ACHN (cell line): Measurements from ENCODE around the gene ARRDC2.
"Not testable (repeated sequence)": the region's sequence is repeated elsewhere in the genome, so short reads cannot be mapped to it uniquely, and the experiment has no call there.

Experiments used
- DNase-seq: peaks from one replicate; pipeline ENCODE4 v3.0.0-alpha.2; 2015
- in situ Hi-C: cut with HindIII; loops from 2 replicates; pipeline ENCODE4 v1.10.0; 2017; ENCODE audit warnings: low sequenced_read_pairs, low pct_ligation_motif_present, low pct_unique_long_range_greater_than_20kb

Gene ARRDC2

DNA sequence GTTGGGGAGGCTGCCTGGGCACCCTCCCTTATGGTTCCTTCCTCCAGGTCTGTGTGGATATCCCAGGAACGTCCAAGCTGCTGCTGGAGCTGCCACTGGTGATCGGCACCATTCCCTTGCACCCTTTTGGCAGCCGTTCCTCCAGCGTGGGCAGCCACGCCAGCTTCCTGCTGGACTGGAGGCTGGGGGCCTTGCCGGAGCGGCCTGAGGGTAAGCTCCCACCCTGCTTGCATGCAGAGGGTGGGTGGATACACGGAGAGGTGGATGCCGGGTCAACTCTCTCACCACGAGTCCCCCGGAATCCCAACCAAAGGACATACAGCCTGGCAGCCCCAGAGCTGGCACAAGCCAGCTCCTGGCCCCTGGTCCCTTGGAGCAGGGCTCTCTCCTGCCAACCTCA lies 2.2 kb downstream of the ARRDC2 start:
- in situ Hi-C loops, result no loop called here
- no peak for DNase-seq

DNA sequence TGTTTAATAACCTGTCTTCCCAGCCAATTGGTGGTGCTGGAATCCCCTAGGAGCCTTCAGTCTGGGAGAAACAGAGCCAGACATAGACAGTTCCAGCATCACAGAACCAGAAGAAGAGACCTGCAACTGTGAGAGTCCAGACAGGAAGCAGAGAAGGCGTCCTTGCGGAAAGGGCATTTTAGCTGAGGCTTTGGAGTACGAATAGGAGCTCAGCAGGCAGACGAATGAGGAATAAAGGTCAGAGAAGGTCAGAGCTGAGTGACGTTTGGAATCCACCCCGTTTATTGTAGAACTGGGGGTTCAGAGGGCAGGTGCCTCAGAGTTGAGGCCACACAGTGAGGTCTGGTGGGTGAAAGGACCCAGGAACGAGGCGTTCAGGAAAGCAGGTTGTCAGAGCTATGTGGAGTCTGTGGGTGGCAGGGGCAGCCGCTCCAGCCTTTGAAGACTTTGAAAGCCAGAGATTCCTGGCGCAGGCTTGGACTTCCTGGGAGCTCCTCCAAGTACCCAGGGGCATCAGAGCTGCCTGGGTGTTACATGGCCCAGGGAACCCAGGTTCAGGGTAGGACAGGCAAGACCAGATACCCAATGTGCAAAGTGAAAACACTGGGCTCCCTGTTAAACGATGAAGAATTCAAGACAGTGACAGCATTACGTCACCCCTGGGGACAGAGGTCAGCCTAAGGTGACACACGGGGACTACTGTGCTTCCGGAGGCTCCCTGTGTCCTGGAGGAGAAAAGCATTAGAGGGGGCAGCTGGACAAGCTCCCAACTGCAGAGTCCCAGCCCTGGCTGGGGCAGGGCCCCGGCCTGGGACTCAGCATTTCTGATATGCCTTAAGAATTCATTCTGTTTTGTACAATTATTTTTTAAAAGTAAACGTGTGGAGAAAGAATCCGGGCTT lies 5.5 kb downstream of the ARRDC2 start:
- DNase-seq, result no peak

DNA sequence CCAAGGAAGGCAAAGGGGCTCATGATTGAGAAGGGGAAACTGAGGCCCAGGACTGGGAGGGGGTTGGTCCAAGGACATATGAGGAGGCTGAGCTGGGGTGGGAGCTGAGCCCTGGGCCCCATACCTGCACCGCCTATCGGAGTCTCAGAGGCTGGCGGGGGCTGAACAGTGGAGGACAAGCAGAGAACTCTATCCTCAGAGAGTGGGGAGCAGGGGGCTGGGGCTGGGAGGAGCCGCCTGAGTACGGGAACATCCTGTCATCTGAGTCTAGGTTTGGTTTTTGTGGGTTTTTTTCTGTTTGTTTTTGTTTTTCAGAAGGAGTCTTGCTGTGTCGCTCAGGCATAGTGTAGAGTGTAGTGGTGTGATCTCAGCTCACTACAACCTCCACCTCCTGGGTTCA lies 6.2 kb downstream of the ARRDC2 start:
- in situ Hi-C loops, result no loop called here
- no peak for DNase-seq

More for the DNA sequence above, 5.5 kb downstream of the ARRDC2 start:
- in situ Hi-C loops, result no loop called here

DNA sequence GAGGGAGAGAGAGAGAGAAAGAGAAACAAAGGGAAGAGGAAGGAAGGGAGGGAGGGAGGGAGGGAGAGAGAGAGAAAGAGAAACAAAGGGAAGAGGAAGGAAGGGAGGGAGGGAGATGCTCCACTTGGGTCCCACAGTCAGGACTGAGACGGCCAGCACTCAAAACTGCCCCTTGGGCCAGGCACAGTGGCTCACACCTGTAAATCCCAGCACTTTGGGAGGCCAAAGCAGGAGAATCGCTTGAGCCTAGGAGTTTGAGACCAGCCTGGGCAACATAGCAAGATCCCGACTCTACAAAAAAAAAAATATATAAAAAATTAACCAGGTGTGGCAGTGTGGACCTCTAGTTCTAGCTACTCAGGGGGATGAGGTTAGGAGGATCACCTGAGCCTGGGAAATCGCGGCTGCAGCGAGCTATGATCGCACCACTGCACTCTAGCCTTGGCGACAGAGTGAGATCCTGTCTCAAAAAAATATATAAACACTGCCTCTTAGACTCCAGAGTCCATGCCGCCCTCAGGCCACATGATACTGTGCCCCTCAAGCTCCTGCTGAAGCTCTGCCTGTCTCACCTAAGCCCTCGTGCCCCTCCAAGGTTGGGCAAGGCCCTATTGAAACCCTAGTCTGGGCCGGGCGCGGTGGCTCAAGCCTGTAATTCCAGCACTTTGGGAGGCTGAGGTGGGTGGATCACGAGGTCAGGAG lies 8.4 kb downstream of the ARRDC2 start:
- in situ Hi-C loops, result no loop called here
- no peak for DNase-seq

DNA sequence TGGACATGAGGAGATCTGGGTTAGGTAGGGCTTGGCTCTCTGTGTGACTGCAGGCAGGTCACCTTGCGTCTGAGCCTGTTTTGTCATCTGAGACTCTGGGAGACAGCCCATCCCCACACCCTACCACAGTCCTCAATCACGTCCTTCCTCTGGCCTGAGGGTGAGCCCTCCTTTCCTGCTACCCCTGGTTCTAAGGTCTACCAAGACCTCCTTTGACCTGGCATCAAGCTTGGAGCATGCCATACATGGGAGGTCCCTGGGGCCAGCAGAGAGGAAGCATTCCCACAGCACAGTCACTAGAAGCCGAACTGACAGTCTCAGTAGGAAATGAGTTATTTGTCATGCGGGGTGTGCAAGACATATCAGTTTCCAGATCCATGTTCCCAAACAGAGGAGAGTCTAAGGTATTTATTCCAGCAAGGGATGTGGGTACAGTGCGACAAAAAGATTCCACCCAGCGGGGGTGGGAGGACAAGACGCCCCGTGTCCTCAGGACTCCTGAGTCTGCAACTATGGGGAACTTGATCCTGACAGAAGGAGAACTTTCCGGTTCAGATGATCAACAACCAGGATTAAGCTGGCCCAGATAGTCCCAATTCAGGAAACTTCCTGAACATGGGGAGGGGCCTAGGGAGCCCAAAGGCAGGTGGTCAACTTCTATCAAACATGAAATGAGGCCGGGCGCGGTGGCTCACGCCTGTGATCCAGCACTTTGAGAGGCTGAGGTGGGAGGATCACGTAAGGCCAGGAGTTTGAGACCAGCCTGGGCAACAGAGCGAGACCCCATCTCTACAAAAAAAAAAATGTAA lies 9.5 kb downstream of the ARRDC2 start:
- in situ Hi-C loops, result no loop called here
- DNase-seq, result no peak

DNA sequence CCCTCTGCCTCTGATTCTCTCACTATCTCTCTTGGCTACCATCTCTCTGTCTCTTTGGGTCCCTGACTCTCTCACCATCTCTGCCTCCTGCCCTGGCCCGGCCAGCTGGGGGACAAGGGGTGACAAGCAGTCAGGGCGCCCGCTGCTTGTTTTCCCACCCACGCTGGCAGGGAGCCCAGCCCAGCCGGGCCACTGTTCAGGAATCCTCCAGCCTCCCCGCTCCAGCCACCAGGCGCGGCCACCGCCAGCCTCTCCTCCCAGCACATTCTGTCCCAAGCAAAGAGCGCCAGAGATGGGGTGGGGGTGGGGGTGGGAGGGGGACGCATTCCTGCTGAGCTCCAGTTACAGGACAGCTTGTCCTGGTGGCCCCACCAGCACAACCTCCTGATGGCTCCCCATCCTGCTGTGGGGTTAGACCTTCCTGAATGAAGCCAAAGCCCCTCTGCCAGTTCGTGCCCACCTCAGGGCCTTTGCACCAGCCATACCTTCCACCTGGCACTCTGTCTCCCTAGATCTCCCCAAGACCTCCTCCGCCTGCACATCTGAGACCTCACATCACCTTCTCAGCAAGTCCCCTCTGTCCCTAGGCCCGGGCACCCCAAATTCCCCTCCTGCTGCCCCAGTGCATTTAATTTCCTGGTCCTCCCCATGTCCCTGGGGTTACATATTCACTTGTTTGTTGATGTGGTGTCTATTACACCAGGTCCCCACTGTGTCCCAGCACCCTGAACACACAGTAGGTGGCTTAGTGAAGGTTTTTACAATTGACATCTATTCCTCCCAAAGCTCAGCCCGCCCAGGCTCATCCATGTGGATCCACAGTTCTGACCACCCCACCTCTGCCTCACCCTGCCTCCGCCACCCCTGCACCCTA lies 12.5 kb downstream of the ARRDC2 start:
- in situ Hi-C loops, result no loop called here

DNA sequence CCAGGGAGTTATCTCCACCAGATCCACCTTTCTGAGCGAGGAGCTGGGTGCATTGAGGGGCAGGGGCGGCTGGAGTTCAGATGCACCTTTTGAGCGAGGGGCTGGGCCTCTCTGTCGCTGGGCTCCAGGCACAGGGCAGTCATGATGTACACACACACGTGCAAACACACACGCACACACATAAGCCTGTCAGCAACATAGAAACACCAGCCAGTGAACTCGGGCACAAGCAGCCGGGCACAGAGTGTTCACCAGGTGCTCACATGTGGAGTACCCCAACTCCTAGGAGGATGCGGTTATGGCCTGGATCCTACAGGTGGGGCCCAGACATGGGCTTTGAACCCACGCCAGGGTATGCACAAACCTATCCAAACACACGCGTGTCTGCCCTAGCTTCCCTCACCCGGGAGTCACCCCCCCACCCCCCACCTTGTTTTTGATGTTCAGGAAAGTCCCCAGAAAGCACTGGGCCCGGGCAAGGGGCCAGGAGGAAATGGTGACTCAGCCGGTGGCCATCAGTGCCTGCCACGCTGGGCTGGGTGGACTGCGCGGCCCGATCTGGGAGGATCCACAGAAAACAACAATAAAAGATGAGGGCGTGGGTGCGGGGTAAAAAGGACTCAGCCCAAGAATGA lies 13.3 kb downstream of the ARRDC2 start:
- in situ Hi-C loops, result no loop called here
- peak; percentile 76 for DNase-seq

More for the DNA sequence above, 12.5 kb downstream of the ARRDC2 start:
- DNase-seq, result no peak

DNA sequence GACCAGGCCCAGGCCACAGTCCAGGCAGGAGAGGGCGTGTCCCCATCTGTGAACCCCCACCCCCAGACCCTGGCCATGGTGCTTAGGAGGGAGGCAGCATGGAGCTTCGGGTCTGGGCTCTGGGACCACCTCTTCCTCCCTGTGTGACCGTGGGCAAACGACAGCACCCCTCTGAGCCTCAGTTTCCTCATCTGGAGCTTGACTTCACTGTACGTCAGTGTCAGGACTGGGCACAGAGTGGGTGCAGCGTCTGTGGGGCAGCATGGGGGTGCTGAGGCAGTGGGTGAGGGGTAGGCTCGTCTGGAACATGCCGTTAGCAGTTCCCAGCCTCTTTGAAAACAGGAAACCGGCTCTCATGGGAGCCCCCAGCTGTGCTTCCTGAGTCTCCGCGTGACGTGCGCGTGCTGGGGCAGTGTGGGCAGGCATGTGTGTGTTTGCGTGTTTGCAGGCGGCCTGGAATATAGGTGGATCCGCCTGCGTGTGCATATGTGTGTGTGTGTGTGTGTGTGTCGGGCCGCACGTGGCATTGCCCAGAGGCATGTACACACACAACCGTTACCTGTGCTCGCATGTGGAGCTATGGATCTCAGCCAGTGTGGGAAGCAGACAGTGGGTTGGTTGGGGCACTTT lies 15.8 kb downstream of the ARRDC2 start:
- DNase-seq, result no peak
- in situ Hi-C loops, result no loop called here

DNA sequence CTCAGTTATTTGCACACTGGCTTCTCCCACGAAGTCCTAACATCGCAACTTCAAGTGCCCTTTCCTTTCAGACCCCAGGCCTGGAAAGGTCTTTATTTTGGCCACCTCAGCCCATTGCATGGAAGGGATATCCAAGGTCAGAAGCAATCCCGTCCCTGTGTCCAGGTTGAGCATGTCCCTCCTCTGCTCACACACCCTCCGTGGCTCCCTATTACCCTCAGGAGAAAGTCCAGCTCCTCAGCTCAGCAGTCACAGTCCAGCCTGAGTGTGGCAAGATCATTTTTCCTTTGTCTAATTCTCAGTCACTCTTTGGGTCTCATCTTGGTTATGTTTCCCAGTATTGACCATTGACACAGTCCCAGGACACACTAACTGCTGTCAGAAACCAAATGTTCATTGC lies 19.2 kb downstream of the ARRDC2 start:
- no peak for DNase-seq
- in situ Hi-C loops, result no loop called here

DNA sequence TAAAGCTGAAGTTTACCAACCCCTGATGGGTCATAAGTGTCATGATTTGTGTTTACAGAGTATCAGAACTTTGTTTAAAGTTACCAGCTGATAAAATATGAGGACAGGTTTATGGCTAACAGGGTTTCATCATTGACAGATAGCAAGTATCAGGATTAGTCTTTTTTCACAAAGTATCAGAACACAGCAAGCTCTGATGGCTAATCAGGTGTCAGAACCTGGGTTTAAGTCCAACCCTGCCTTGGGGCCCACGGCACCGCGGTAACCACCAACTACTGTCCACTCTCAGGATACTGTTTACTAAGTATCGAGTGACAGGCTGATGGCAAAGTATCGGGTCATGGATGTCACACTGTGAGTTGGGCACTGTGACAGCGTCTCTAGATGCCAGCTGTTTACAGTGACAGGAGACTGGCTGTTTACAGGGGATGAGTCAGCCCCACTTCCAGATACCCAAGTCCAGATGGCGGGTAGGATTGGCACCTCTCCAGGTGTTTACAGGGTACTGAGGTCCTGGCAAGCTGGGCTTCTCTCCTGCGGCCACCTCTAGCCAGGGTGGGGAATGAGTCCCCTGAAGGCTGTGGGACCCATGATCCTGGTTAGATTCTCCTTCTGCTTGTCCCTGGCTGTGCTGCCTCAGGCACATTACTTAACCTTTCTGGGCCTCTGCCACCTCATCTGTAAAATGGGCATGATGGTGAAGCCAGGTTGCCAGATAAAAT lies 21.8 kb downstream of the ARRDC2 start:
- no peak for DNase-seq
- in situ Hi-C loops, result no loop called here

DNA sequence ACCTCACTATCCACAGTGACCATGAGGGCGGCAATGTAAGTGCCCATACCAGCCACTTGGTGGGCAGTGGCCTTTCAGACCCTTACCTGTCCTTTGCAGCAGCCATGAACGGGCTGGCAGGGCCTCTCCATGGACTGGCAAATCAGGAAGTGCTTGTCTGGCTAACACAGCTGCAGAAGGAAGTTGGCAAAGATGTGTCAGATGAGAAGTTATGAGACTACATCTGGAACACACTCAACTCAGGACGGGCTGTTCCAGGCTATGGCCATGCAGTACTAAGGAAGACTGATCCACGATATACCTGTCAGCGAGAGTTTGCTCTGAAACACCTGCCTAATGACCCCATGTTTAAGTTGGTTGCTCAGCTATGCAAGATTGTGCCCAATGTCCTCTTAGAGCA lies 23.4 kb downstream of the ARRDC2 start:
- DNase-seq, in situ Hi-C loops: not testable (repeated sequence)

DNA sequence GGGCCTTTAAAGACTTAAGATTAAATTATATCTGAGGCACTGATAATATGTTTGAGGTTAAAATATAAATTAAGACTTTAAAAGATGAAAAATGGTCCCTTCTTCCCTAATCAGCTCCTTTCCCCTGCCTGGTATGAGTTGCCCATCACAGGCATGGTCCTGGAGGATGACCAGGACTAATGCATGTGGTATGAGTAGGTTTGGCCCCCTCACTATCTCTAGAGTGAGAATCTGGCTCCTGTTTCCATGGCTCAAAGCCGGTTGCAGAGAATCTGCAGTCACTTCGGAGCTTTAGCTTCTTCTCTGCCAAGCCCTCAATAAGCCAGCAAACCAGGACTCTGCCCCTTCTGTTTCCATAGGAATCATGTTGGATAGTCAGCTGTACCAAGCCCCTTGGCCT lies 24.1 kb downstream of the ARRDC2 start:
- DNase-seq, in situ Hi-C loops: not testable (repeated sequence)

DNA sequence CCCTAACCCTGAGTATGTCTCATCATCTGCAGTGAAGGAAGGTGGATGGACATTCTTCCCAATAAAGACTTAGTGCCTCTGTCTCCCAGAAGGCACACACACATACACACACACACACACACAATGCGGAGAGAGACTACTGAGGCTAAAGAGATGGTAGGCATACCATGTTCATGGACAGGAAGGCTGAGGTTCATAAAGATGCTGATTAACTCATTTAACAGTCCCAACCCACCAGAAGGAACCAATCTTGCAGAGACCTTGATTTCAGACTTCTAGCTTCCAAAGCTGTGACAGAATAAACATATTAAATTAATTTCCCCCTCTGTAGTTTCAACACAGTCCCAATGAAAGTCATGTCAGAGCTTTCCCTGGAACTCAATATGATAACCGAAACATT lies 33.1 kb downstream of the ARRDC2 start:
- in situ Hi-C loops, result no loop called here
- no peak for DNase-seq

DNA sequence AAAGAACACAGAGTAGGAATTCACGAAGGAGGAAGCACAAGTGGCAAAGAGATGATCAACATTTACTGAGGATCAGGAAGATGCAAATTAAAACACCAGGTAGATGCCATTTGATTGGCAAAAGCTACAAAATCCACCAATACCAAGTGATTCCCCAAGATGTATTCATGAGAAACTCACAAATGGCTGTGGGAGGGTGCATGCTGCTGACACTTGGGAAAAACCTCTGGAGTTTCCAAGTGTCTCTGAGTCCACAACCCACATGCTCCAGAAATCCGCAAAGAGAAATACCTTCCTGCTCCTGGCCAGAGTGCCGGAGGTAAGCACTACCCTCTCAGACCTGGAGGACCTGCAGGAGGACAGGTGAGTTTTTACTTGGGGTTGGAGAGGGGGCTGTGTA lies 35.7 kb downstream of the ARRDC2 start:
- DNase-seq, result no peak
- in situ Hi-C loops, result no loop called here

DNA sequence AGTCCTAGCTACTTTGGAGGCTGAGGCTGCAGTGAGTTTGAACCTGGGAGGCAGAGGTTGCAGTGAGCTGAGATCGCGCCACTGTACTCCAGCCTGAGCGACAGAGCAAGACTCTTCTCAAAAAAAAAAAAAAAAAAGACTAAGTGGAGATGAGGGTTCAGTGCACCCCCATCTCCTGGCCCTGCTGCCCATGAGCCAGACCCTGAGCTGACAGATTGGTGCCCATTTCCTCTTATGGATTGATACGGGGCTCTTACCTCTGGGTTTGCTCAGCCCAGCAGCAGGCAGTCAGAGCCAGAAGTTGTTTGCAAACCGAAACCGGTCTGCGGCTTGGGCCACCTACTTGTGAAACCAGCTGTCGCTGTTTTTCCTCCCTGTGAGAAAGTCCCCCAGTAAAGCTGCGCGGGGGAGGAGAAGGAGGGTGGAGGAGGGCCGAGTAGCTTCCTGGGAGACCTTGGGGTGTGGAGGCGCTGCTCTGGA lies 36.9 kb downstream of the ARRDC2 start:
- in situ Hi-C loops, result no loop called here
- DNase-seq, result peak; percentile 46

DNA sequence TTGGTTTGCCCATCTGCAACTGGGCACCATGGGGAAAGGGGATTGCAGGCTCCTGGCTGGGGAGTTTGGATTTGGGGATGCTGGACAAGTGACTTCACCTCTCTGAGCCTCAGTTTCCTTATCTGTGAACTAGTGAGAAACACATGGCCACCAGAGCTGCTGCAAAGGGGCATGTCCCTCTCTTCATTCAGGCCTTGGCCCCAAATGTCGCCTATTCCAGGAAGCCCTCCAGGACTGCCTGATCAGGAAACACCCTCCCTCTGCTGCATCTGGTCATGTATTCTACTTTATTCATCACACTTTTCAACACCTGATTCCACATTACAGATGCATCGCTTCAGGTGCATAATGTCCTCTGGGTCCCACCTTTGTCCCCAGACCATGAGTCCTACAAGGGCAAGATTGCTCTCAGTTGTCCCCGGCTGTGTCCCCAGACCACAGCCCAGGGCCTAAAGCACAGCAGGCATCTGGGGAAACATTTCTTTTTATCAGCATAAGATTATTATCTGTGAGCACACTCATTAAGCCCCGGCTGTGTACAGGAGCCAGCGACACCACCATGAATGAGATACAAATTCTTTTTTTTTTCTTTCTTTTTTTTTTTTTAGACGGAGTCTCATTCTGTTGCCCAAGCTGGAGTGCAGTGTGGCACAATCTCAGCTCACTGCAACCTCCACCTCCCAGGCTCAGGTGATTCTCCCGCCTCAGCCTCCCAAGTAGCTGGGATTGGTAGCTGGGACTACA lies 37.5 kb downstream of the ARRDC2 start:
- DNase-seq, result no peak
- in situ Hi-C loops, result no loop called here
